Subcutaneous adipose tissue (tissue), 4 donors: ENCODE measurements around the gene CYS1. TPM values are rescaled to one million over a fixed set of nuclear protein-coding genes. Genes with fewer than 3 reads are reported as not detected.

ENCODE experiments used
- total RNA-seq, 4 donors: library from RNA; depleted of rRNA; stranded (reverse); fragments of >200 nt; gene quantifications; one replicate each; pipeline ENCODE4 v1.1.0, GENCODE V29; 2016
- TF ChIP-seq, protein P1 (sequence below): fragments of 450-650 bp; IDR thresholded peaks from one replicate; pipeline ENCODE4 v1.5.1; 2016; ENCODE audit warnings: low read depth, mild to moderate bottlenecking, control low read depth, antibody characterized with exemption, moderate library complexity

The CYS1 gene
- total RNA-seq, 4 donors from 2014 or later: 1.1 to 2.4 (median 1.4) TPM; not detected in 1

DNA sequence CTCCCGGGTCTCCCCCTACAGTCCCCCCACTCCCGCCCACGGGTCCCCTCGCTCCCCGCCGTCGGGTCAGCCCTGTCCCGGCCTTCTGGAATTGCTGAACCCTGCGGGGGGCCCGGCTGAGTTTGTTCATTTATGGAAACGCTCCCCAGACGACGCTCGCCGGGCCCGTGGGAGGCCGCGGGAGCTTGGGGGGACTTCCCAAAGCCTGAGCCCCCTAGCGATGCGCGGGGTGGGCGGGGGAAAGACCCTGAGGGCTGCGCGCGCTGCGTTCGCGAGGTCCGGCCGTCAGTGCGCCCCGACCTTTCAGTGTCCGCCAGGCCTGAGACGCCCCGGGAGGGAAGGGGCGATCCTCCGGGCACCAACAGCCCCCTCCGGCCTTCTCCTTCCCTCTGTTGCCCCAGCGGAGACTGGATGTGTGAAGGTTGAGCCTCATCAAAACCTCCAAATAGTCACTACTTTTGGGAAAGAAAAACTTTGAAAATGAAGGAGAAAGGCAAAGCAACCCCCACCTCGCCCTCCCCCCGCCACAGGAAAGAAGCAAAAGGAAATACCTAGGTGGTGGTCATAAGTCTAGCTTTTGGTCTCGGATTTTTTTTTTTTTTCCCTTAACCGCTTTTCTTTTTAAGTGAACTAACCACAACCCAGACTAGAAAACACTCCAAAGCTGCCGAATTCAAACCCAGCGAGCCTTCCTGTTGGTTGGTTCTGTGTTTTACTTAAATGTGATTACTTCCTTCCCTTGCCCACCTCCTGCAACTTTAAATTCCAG, 509 bp upstream of the CYS1 start:
- TF ChIP-seq, protein P1, sequence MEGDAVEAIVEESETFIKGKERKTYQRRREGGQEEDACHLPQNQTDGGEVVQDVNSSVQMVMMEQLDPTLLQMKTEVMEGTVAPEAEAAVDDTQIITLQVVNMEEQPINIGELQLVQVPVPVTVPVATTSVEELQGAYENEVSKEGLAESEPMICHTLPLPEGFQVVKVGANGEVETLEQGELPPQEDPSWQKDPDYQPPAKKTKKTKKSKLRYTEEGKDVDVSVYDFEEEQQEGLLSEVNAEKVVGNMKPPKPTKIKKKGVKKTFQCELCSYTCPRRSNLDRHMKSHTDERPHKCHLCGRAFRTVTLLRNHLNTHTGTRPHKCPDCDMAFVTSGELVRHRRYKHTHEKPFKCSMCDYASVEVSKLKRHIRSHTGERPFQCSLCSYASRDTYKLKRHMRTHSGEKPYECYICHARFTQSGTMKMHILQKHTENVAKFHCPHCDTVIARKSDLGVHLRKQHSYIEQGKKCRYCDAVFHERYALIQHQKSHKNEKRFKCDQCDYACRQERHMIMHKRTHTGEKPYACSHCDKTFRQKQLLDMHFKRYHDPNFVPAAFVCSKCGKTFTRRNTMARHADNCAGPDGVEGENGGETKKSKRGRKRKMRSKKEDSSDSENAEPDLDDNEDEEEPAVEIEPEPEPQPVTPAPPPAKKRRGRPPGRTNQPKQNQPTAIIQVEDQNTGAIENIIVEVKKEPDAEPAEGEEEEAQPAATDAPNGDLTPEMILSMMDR: no peak

DNA sequence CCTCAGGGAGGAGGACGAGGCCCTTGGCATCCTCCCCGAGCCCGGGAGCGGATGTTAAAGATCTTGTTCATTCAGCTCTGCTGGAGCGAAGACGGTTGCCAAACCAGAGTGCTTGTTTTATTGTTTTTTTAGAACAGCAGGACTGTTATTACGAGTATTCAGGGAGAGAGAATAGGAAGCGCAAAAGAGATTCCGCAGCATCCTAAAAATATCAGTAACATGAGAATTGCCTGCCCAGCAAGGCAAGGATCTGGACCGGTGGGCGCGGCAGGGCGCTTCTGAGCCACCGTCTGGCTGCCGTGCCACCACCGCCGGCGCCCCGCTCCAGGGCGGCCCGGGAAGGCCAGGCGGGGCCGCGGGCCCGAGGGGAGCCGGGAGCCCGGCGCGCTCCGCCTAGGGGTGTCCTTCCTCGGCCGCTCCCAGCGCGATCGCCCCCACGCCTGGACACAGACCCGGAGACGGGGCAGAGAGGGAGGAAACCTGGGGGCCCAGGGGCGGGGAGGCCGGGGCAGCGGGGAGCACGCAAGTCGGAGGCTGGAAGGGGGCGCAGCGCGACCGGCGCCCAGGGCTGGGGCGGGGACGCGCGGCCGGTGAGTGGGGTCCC, 843 bp downstream of the CYS1 start:
- TF ChIP-seq, protein P1: no peak

DNA sequence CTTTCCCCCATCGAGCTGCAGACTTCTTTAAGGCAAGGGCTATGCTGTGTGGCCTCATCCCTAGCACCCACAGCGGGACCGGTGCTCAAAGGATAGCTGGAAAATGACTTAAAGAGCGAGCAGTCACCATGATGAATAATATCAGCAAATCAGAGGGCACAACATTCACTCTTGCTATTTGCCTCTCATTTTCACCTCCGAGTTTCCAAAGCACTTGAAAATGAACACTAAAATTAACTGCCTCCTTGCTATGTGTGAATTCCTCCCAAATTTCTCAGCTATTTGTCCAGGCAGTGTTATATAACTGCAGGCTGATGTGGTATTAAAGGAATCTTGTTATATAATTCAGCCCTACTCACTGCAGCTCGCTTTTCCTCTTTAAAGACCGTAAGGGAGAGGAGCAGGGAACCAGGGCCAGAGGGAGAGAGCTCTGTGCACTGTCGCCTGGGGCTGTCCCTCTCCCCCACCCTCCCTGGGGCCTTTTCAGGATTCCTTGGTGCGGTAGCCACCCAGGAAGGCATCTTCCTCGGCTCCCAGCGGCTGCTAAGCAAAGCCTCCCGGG, 1.4 kb downstream of the CYS1 start:
- TF ChIP-seq, protein P1: no peak

DNA sequence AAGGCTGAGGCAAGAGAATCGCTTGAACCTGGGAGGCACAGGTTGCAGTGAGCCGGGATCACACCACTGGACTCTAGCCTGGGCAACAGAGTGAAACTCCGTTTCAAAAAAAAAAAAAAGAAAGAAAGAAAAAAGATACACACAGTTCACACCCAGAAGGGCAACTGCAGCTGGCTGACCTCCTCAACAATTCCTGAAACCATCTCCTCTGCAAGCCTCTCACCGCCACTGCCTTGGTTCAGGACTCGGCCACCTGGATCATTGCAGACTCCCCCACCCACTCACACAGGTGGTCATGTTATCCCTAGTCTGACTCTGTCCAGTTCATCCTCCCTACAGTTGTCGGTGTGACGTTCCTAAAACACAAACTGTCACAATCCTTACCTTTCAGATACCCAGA, 2.2 kb downstream of the CYS1 start:
- TF ChIP-seq, protein P1: no peak

DNA sequence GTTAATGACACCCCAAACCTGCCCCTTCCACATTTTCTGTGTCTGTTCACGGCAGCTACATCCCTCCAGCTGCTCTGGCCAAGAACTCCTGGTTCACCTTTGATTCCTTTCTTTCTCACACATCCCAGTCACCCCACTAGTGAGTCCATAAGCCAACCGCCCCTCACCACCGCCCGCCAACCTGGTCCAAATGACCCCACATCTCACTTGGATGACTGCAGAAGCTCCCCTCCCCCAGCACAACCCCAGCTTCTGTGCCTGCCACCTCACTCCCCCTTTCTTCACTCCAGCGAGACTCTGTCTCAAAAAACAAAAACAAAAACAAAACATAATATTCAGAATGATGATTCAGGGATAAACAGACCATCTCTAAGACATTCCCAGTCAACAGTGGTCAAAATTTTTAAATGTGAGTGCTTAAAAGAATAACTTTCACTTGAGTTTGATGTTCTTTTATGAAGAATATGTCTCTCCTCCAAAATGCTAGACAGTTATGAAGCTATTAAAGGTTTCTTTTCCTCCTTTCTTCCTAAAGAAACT, 3.2 kb downstream of the CYS1 start:
- TF ChIP-seq, protein P1: no peak

DNA sequence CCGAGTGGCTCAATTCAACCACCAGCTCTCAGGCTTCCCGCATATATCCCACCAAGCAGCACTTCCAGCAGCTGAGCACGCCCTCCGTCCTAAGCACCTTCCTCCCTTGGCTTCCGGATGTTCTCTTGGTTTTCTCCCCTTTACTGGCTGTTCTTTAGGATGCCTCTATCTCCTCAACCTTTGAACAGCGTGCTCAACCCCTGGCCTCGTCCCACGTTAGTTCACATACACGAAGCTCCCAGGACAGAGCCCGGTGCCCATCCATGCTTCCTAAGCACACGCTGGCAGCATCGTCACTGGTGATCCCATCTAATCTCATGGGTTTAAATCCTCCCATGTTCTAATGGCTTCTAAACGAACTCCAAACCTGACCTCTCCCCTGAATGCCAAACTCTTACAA, 3.7 kb downstream of the CYS1 start:
- TF ChIP-seq, protein P1: no peak

DNA sequence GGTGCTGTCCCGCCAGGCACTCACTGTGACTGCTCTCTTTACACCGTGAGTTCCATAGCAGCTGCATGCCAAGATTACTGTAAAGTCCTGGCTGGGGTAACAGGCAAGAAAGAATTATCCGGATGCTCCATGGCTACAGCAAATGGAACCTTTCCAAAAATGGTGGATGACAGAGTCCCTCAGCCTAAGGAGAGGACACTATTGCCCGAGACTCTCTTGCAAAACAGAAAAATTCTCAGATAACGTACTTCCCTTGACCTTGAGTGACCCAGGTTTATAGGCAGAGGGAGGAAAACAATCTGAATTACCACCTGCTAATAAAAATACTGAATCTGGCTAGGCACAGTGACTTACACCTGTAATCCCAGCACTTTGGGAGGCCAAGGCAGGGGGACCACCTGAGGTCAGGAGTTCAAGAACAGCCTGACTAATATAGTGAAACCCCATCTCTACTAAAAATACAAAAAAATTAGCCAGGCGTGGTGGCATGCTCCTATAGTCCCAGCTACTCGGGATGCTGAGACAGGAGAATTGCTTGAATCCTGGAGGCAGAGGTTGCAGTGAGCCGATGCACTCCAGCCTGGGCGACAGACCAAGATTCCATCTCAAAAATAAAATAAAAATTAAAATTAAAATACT, 4.5 kb downstream of the CYS1 start:
- TF ChIP-seq, protein P1: no peak
